Lower leg skin (tissue), 3 donors: ENCODE results near the gene FOXD4L6.
"Not testable (repeated sequence)": the region's sequence is repeated elsewhere in the genome, so short reads cannot be mapped to it uniquely, and the experiment has no call there.

Experiments
- POLR2A ChIP-seq, 2 donors: fragments of 450-650 bp; IDR thresholded peaks; one replicate each; pipeline ENCODE4 v1.6.1; 2016 to 2017; ENCODE audit warnings: antibody characterized with exemption in 2 of 2, mild to moderate bottlenecking in 1 of 2, moderate library complexity in 1 of 2
- TF ChIP-seq, protein P1 (sequence below), 3 donors: fragments of 450-650 bp; IDR thresholded peaks; one replicate each; pipeline ENCODE4 v1.5.1; 2016; ENCODE audit warnings: antibody characterized with exemption in 3 of 3, mild to moderate bottlenecking in 3 of 3, moderate library complexity in 2 of 3

DNA sequence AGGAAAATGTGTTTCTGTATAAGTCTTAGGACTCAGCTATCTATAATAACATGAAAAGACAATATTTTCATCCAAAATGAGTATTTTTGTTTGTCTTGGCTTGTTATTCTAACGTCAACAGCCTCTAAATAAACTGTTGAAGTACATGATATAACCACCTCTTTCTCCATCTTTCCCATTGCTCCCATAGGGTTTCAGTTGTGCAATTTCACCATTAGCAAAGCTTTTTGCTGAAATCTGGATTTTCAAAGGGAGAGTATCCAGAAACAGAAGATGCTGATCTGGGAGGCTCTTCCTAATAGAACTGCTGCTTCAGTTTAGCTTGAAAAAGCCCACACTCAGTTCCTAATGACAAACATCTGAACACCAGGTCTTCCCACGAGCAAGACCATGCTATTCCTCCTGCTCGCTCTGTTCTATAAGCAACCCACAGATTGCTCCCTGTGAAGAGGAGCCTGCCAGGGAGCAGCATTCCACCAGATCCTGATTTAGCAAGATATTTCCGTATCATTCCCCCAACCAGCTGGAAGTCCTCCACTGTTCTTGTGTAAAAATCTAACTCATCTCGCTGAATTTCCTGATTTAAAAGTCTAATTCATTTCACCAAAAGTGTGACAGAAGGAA, 41.2 kb downstream of the FOXD4L6 start:
- TF ChIP-seq, protein P1, sequence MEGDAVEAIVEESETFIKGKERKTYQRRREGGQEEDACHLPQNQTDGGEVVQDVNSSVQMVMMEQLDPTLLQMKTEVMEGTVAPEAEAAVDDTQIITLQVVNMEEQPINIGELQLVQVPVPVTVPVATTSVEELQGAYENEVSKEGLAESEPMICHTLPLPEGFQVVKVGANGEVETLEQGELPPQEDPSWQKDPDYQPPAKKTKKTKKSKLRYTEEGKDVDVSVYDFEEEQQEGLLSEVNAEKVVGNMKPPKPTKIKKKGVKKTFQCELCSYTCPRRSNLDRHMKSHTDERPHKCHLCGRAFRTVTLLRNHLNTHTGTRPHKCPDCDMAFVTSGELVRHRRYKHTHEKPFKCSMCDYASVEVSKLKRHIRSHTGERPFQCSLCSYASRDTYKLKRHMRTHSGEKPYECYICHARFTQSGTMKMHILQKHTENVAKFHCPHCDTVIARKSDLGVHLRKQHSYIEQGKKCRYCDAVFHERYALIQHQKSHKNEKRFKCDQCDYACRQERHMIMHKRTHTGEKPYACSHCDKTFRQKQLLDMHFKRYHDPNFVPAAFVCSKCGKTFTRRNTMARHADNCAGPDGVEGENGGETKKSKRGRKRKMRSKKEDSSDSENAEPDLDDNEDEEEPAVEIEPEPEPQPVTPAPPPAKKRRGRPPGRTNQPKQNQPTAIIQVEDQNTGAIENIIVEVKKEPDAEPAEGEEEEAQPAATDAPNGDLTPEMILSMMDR (IDR thresholded peaks at IDR 0.05): not testable (repeated sequence)
- not testable (repeated sequence) for TF ChIP-seq POLR2A (IDR thresholded peaks at IDR 0.05)
